Hematopoietic multipotent progenitor cell treated with erythropoietin and hydrocortisone succinate and interleukin-3 and kit ligand, for 4 days (in vitro differentiated cells): ENCODE measurements around the gene ERGIC1.
"Not testable (repeated sequence)": the region's sequence is repeated elsewhere in the genome, so short reads cannot be mapped to it uniquely, and the experiment has no call there.

Source experiments
- DNase-seq: peaks from one replicate; pipeline ENCODE4 v3.0.0-alpha.2; 2015

ERGIC1 gene

GRCh38 chr5:172883066-172883465, 49.0 kb downstream of the ERGIC1 start:
- DNase-seq: no peak

- no peak for DNase-seq
Measured at GRCh38 chr5:172885597-172886340, 51.7 kb downstream of the ERGIC1 start.

DNA sequence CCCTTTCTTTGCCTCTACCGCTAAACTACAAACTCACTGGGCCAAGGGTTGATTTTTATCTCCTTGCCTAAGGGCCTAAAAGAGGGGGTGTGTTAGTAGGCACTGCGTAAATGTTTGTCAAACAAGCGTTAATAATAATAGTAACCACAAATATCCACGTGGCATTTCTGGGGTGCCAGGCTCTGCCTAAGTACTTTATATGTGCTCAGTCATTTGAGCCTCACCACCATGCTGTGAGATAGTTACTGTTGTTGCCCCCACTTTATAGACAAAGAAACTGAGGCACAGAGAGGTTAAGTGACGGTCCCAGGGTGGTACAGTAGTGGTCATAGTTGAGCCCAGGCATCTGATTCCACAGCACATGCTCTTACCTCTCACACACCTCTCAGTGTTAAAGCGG, 52.4 kb downstream of the ERGIC1 start:
- DNase-seq: no peak

- DNase-seq: peak; percentile 74
Measured at GRCh38 chr5:172886974-172887501, 53.0 kb downstream of the ERGIC1 start.

GRCh38 chr5:172887692-172888091, 53.6 kb downstream of the ERGIC1 start:
- no peak for DNase-seq

GRCh38 chr5:172890659-172891058, 56.6 kb downstream of the ERGIC1 start:
- DNase-seq: no peak

GRCh38 chr5:172891716-172892421, 57.8 kb downstream of the ERGIC1 start:
- DNase-seq: no peak

DNA sequence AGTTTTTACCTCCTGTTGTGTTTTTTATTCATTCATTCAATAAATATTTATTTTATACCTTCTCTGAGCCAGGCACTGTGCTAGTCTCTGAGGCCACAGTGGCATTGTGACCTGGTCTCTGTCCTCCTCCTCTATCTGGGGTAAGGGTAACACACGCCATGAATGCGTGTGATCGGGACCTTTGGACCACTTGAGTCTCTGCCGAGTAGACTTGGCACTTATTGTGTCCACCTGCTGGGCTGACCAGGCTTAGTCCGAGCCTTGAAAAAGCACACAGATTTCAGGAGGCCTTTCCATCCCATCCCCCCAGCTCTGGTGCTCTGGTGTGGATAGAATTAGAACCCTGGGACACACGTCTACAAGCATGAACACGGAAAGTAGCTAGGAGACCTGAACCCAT, 58.7 kb downstream of the ERGIC1 start:
- DNase-seq: no peak

DNA sequence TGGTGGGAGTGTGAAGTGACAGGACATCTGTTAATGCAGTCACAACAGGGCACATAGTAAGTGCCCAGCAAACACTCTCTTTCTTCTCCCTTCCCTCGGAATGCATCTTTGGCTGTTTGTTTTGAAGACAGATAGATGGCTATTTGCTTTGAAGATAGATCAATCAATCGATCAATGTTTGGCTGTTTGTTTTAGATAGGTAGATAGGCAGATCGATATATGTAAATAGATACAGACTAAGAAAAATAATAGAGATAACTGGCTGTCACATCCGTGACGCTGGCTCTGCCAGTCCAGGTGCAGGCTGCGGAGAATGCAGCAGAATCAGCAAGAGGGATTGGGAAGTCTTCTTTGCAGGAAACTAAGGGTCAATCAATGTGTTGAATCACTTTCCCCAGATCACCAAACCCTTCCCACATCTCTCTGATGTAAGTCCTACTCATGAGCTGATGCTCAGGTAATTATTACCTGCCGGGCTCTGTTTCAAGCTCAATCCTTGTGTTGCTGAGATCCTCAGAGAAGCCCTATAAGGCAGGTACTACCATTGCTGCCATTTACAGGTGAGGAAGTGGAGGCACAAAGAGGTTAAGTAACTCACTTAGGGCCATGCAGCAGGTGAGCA, 60.8 kb downstream of the ERGIC1 start:
- no peak for DNase-seq

DNA sequence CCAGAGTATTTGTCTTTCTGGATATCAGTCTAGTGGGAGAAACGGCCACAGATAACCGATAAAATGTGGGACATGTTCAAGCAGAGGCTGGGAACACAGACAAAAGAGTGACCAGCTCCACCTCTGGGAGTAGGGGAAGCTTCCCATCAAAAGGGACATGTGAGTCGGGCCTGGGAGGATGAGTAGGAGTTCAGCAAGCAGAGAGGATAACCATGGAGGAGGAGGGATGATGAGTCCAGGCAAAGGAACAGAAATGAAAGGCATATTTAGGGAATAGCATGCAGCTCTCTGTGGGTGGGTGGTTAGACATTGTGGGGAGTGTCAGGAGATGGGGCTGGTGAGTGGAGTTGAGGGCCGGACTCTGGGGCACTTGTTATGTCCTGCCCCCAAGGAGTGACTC, 61.5 kb downstream of the ERGIC1 start:
- DNase-seq: no peak

DNA sequence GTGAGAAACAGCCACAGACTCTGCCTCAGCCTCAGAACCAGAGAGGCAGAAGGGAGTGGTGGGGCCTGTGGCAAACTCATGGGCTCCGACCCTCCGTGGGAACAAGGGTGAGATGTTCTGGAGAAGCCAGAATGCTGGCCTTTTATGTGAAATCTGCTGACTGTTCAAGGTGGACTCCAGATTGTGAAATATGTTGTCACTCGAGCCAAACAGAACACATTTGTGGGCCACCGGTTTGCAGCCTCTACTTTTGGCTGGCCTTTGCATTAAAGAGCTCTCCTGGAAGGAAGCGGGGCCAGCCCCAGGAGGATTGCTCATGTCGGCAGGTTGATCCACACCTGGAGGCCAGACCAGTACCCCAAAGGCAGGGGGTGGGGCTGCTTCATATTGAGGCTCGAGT, 62.4 kb downstream of the ERGIC1 start:
- no peak for DNase-seq

DNA sequence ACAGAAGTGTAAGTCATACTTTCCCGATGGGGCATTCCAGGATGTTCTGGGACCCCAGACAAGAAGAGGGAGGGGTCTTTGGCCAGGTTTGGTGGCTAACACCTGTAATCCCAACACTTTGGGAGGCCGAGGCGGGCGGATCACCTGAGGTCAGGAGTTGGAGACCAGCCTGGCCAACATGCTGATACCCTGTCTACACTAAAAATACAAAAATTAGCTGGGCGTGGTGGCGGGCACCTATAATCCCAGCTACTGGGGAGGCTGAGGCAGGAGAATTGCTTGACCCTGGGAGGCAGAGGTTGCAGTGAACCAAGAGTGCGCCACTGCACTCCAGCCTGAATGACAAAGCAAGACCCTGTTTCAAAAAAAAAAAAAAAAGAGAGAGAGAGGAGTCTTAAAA, 63.0 kb downstream of the ERGIC1 start:
- DNase-seq: not testable (repeated sequence)

- no peak for DNase-seq
Measured at GRCh38 chr5:172897481-172898217, 63.6 kb downstream of the ERGIC1 start.

GRCh38 chr5:172898218-172898842, 64.3 kb downstream of the ERGIC1 start:
- DNase-seq: peak; percentile 33

- no peak for DNase-seq
Measured at GRCh38 chr5:172898843-172899369, 64.9 kb downstream of the ERGIC1 start.

- no peak for DNase-seq
Measured at GRCh38 chr5:172899436-172899835, 65.4 kb downstream of the ERGIC1 start.

- peak; percentile 78 for DNase-seq
Measured at GRCh38 chr5:172901012-172901780, 67.1 kb downstream of the ERGIC1 start.

DNA sequence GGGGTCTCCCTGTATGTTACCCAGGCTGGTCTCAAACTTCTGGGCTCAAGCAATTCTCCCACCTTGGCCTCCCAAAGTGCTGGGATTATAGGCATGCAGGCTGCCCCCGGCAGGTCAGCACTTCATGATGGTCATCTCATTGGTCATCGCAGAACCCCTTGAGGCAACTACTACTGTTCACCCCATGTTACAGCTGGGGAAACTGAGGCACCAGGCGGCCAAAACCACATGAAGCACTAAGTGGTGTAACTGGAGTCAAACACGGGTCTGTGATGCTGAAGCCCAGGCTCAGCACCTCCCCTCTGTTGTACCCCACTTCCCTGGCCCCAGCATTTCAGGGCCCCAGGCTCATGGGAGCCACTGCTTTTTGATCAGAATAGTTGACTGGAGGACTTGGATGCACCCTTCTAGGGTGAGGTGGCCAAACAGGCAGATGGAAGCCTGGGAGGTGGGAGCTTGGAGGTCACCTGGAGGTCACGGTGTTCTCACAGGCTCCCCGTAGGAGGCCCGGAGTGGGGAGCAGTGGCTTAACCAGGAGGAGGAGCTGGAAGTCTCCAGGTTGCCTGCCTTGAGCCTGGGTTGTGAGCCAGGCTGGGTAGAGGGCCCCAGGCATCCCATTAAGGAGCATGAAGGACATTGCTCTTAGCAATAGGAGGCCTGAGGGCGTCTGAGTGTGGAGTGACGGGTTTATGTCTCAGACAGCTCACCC, 67.9 kb downstream of the ERGIC1 start:
- no peak for DNase-seq

DNA sequence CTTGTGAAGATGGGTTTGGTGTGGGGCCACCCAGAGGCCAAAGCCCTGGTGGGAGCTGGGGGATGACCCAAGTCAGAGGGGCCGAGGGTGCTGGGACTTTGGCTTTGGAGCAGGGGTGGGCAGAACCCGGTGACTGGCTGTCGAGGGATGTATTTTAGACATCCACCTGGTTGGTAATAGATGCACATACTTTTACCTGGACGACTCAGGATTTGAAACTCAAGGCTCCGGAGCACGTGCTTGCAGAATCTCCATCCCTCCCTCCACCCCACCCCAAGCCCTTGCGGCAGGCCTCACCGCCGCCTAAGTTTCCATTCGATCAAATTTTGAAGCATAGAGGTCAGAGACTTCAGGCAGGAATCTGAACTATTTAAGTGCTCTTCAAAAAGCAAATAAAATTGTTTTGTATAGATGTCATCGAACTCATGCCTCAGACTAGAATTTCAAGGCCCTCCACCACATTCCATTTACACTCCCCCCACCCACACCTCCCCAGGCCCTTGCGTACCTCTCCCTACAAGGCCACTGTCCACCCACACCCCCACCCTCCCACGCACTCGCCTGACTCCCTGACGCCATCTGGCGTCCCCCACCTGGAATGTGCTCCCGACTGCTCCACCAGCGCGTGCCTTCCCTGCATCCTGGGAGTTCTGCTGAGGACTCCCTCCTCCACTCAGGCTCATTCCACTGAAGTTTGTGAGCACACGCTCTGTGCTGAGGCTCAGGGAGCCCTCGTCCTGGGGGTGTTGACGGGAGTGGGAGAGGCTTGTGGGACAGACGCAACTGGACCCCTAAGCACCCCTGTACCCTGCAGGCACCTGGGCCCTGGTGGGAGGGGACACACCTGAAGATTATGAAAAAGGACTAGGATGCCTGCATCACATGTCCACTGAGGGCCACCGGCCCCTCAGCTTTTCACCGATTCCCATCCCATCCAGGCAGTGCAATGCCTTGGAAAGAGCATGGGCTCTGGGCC, 68.7 kb downstream of the ERGIC1 start:
- peak; percentile 26 for DNase-seq

DNA sequence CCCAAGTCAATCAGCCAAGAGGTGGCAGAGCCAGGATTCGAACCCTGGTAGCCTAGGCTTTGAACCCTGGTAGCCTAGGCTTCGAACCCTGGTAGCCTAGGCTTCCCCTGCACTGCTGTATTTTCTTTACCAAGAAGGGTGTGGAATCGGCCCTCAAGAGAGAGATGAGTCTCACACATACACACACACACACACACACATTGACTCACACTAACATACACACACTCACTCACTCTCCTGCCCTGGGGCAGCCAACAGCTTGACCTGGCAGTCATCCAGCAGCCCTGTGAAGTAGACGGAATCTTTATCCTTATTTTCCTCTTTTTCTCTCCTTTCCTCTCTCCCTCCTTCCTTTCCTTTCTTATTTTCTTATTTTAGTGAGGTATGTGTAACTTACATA, 69.7 kb downstream of the ERGIC1 start:
- DNase-seq: peak; percentile 38
